GM12878 (cell line): ENCODE measurements around the gene OSGEPL1. TPM values are rescaled to one million over a fixed set of nuclear protein-coding genes. Genes with fewer than 3 reads are reported as not detected.
A peak's percentile ranks its signal among the peaks of the same experiment; 100 is the strongest.

Experiments
- BCL11A ChIP-seq: IDR thresholded peaks from 2 replicates; pipeline ENCODE4 v1.6.1; 2011; ENCODE audit warnings: low read depth, low read length
- CTCF ChIP-seq, 3 experiments: IDR thresholded peaks in 2 of 3; conservative IDR thresholded peaks in 1 of 3; 2 replicates each; pipeline ENCODE4 v1.5.1; 2011; ENCODE audit warnings: low read depth in 3 of 3, low read length in 3 of 3, mild to moderate bottlenecking in 3 of 3, control low read depth in 2 of 3, moderate library complexity in 2 of 3, inconsistent platforms in 1 of 3, mixed read lengths in 1 of 3; ENCODE audit not compliant: control insufficient read depth in 2 of 3, insufficient read depth in 1 of 3; ENCODE audit errors: extremely low read depth in 1 of 3
- FOXM1 ChIP-seq: IDR thresholded peaks from 2 replicates; pipeline ENCODE4 v1.6.1; 2012; ENCODE audit warnings: low read depth, mild to moderate bottlenecking, inconsistent platforms, low read length, moderate library complexity
- NFYA ChIP-seq: IDR thresholded peaks from 2 replicates; pipeline ENCODE4 v1.6.1; 2011; ENCODE audit warnings: low read depth, mild to moderate bottlenecking, low read length, improper control_type of control experiment, borderline replicate concordance
- NR2C2 ChIP-seq: IDR thresholded peaks from 2 replicates; pipeline ENCODE4 v1.6.1; 2011; ENCODE audit warnings: borderline replicate concordance, low read depth; ENCODE audit not compliant: control insufficient read depth, insufficient read length
- ZBTB40 ChIP-seq: fragments of 450-650 bp; IDR thresholded peaks from 2 replicates; pipeline ENCODE4 v1.6.1; 2016; ENCODE audit warnings: mild to moderate bottlenecking, moderate library complexity, borderline replicate concordance
- polyA plus RNA-seq, 11 experiments: library from polyadenylated mRNA; depleted of rRNA in 4 of 11; unstranded in 6 of 11; stranded (reverse) in 5 of 11; fragments of >200 nt; fragmentation: Nextera tagmentation in 4 of 11; fragmentation: Illumina TruSeq in 1 of 11; extraction: Ambion mirVana in 4 of 11; extraction: Trizol in 1 of 11; gene quantifications; 1 replicate in 1 of 11; 2 replicates in 10 of 11; pipeline versions ENCODE4 v1.2.1 to v1.2.3, GENCODE V29; 2011 to 2016; ENCODE audit warnings: inconsistent platforms in 2 of 11, missing spikeins in 2 of 11, low read depth in 1 of 11
- total RNA-seq, 4 experiments: library from RNA; depleted of rRNA in 3 of 4; stranded (reverse); fragments of >200 nt in 3 of 4; fragmentation: Illumina TruSeq in 1 of 4; extraction: Trizol in 1 of 4; gene quantifications; 2 replicates each; pipeline versions ENCODE4 v1.2.1 to v1.2.3, GENCODE V29; 2013 to 2021

Gene OSGEPL1
- total and polyA plus RNA-seq, 10 of the 15 experiments (the other 5 are each of a cell fraction or from before 2014, with no cell fraction given), result 6.7 to 18.0 (median 9.4) TPM

- no peak for TF ChIP-seq ZBTB40
- TF ChIP-seq NR2C2, result no peak
- no peak for TF ChIP-seq BCL11A
- no peak for TF ChIP-seq FOXM1
- TF ChIP-seq CTCF (IDR thresholded peaks at IDR 0.05 in 2 of 3, conservative IDR thresholded peaks at IDR 0.05 in 1 of 3; ENCODE audit: control insufficient read depth in 2 of 3, extremely low read depth in 1 of 3, insufficient read depth in 1 of 3, low read depth in 3 of 3, low read length in 3 of 3), result peak; percentile 34 to 60 (median 48); a peak in 5 of 6 replicates
- TF ChIP-seq NFYA, result no peak
Measured at GRCh38 chr2:189798312-189799029, 35.9 kb upstream of the OSGEPL1 start (continued).
